Uterus (tissue), 4 donors: Measurements from ENCODE around the gene MCM3AP. TPM values are rescaled to one million over a fixed set of nuclear protein-coding genes. Genes with fewer than 3 reads are reported as not detected.

Experiments used
- DNase-seq, 2 donors: peaks; one replicate each; pipeline ENCODE4 v3.0.0-alpha.2; 2019 to 2020
- H3K27ac ChIP-seq, 2 donors: fragments of 200-600 bp; sonication (generic); 1 replicate in 1 of 2; 2 replicates in 1 of 2; pipeline ENCODE4 v1.5.1; 2016 to 2018
- H3K27me3 ChIP-seq, 2 donors: fragments of 200-600 bp; sonication (generic); one replicate each; pipeline ENCODE4 v1.5.1; 2018 to 2019; ENCODE audit warnings: control low read depth in 1 of 2
- H3K36me3 ChIP-seq, 2 donors: fragments of 200-600 bp; sonication (generic); one replicate each; pipeline ENCODE4 v1.5.1; 2019; ENCODE audit warnings: control low read depth in 1 of 2
- H3K4me1 ChIP-seq, 2 donors: fragments of 200-600 bp; sonication (generic); one replicate each; pipeline ENCODE4 v1.5.1; 2018 to 2019; ENCODE audit warnings: control low read depth in 1 of 2
- H3K4me3 ChIP-seq, 2 donors: fragments of 200-600 bp; sonication (generic); 1 replicate in 1 of 2; 2 replicates in 1 of 2; pipeline ENCODE4 v1.5.1; 2018 to 2019; ENCODE audit warnings: mild to moderate bottlenecking in 1 of 2
- H3K9me3 ChIP-seq, 2 donors: fragments of 200-600 bp; sonication (generic); one replicate each; pipeline ENCODE4 v1.5.1; 2019; ENCODE audit warnings: control low read depth in 1 of 2
- POLR2A ChIP-seq, 2 donors: fragments of 450-650 bp; IDR thresholded peaks; one replicate each; pipeline ENCODE4 v1.6.1; 2016; ENCODE audit warnings: antibody characterized with exemption in 2 of 2, mild to moderate bottlenecking in 1 of 2, moderate library complexity in 1 of 2
- intact Hi-C: fragments of 100-400 bp; cut with DNase I; formaldehyde crosslinking; loops from one replicate; pipeline ENCODE4 v1.15.1; 2023; ENCODE audit warnings: low total_unique reads
- total RNA-seq, 4 donors: library from RNA; depleted of rRNA in 3 of 4; stranded (reverse); fragments of >200 nt in 3 of 4; gene quantifications; one replicate each; pipeline versions ENCODE4 v1.1.0 to v1.2.4, GENCODE V29; 2014 to 2023
- TF ChIP-seq, protein P1 (sequence below), 4 experiments: fragments of 200-600 bp in 2 of 4; fragments of 450-650 bp in 2 of 4; sonication (generic) in 2 of 4; IDR thresholded peaks; one replicate each; pipeline ENCODE4 v1.5.1; 2016 to 2019; ENCODE audit warnings: antibody characterized with exemption in 4 of 4, mild to moderate bottlenecking in 2 of 4, moderate library complexity in 1 of 4
- donor health status: DM: yes; HTN: yes; CAD: no.

Gene MCM3AP
- total RNA-seq, 4 donors from 2014 or later: 24.1 to 128 (median 93.2) TPM

GRCh38 chr21:46325073-46325912, 39.9 kb upstream of the MCM3AP start:
- peak; percentile 28 to 48 for DNase-seq
- no peaks in the 10 kb centered on the region for H3K9me3 ChIP-seq
- peaks cover 0 to 9% of the 10 kb centered on the region in 2 donors for H3K4me1 ChIP-seq
- H3K4me3 ChIP-seq: peak overlapping the region; percentile 84 to 97
- no peaks in the 10 kb centered on the region for H3K27me3 ChIP-seq
- no peaks in the 10 kb centered on the region for H3K36me3 ChIP-seq
- peak overlapping the region; percentile 85 to 99 for H3K27ac ChIP-seq
- intact Hi-C loops: no loop called here
- TF ChIP-seq, protein P1, sequence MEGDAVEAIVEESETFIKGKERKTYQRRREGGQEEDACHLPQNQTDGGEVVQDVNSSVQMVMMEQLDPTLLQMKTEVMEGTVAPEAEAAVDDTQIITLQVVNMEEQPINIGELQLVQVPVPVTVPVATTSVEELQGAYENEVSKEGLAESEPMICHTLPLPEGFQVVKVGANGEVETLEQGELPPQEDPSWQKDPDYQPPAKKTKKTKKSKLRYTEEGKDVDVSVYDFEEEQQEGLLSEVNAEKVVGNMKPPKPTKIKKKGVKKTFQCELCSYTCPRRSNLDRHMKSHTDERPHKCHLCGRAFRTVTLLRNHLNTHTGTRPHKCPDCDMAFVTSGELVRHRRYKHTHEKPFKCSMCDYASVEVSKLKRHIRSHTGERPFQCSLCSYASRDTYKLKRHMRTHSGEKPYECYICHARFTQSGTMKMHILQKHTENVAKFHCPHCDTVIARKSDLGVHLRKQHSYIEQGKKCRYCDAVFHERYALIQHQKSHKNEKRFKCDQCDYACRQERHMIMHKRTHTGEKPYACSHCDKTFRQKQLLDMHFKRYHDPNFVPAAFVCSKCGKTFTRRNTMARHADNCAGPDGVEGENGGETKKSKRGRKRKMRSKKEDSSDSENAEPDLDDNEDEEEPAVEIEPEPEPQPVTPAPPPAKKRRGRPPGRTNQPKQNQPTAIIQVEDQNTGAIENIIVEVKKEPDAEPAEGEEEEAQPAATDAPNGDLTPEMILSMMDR (IDR thresholded peaks at IDR 0.05): peak in 1 of 4 experiments; percentile 16
- TF ChIP-seq POLR2A (IDR thresholded peaks at IDR 0.05): no peak

- TF ChIP-seq POLR2A (IDR thresholded peaks at IDR 0.05): peak in 1 of 2 donors; percentile 63
- TF ChIP-seq, protein P1 (IDR thresholded peaks at IDR 0.05): peak in 3 of 4 experiments; percentile 27 to 40 (median 27)
- peaks cover 0 to 9% of the 10 kb centered on the region in 2 donors for H3K4me1 ChIP-seq
- H3K9me3 ChIP-seq: no peaks in the 10 kb centered on the region
- peak; percentile 83 to 84 for DNase-seq
- H3K27ac ChIP-seq: peak overlapping the region; percentile 97 to 99
- intact Hi-C loops: no loop called here
- H3K27me3 ChIP-seq: no peaks in the 10 kb centered on the region
- peak overlapping the region; percentile 84 to 97 for H3K4me3 ChIP-seq
- H3K36me3 ChIP-seq: no peaks in the 10 kb centered on the region
Observed at GRCh38 chr21:46324390-46325072, 39.1 kb upstream of the MCM3AP start.

- peak; percentile 96 to 98 for DNase-seq
- TF ChIP-seq POLR2A (IDR thresholded peaks at IDR 0.05): no peak
- TF ChIP-seq, protein P1 (IDR thresholded peaks at IDR 0.05): no peak
- intact Hi-C loops: no loop called here
- Histone ChIP-seq H3K9me3 (no peaks in the 10 kb centered on the region), H3K27ac (peak within 1 kb of the TSS; percentile 97 to 99), H3K4me1 (peaks cover 0 to 9% of the 10 kb centered on the region in 2 donors), H3K4me3 (peak within 1 kb of the TSS; percentile 84 to 97), H3K36me3 (no peaks in the 10 kb centered on the region), H3K27me3 (no peaks in the 10 kb centered on the region)
Observed at GRCh38 chr21:46323710-46324389, 38.4 kb upstream of the MCM3AP start, which contains the start of the genes C21orf58 and PCNT. C21orf58 (minus strand) TSS chr21:46323870; CDS start chr21:46322738, 1,132 bp downstream. PCNT (plus strand) TSS chr21:46324156; CDS start chr21:46324229, 73 bp downstream.

GRCh38 chr21:46323227-46323709, 37.9 kb upstream of the MCM3AP start:
- intact Hi-C loops: no loop called here
- H3K27ac ChIP-seq: peak overlapping the region in 1 of 2 donors; percentile 16

More at GRCh38 chr21:46323227-46323709, 37.9 kb upstream of the MCM3AP start:
- no peaks in the 10 kb centered on the region for H3K27me3 ChIP-seq
- peaks cover 0 to 9% of the 10 kb centered on the region in 2 donors for H3K4me1 ChIP-seq
- peak overlapping the region; percentile 84 to 97 for H3K4me3 ChIP-seq
- DNase-seq: no peak
- H3K9me3 ChIP-seq: no peaks in the 10 kb centered on the region
- TF ChIP-seq POLR2A (IDR thresholded peaks at IDR 0.05): no peak
- TF ChIP-seq, protein P1 (IDR thresholded peaks at IDR 0.05): no peak
- H3K36me3 ChIP-seq: no peaks in the 10 kb centered on the region
